ENCODE data around the gene PAQR3. TPM values are rescaled to one million over a fixed set of nuclear protein-coding genes. Genes with fewer than 3 reads are reported as not detected.
A peak's percentile ranks its signal among the peaks of the same experiment; 100 is the strongest.
"Not testable (repeated sequence)": the region's sequence is repeated elsewhere in the genome, so short reads cannot be mapped to it uniquely, and the experiment has no call there.

The PAQR3 gene
- total and polyA plus RNA-seq, 11 donors = 1.9 to 14.1 (median 8.5) TPM

DNA sequence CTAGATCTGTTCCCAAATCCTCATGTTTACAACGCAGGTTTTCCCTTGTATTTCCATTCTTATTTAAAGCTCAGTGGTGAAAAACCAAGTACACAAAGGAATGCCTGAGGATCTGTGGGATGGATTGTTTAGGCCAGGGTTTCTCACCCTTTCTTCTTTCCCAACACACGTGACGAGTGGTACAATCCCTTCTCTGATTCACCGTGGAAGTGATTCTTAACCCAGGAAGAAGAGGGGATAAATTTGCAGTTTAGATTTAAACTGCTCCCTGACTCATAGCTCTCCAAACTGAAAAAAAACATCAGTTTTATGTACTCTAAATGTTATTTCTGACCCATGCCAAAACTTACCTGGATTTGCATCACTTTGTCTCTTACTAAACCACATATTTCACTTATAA is 17.0 kb downstream of the PAQR3 start:
- no peaks in the 10 kb centered on the region for H3K27me3 ChIP-seq
- TF ChIP-seq POLR2A (IDR thresholded peaks at IDR 0.05) = no peak
- TF ChIP-seq, protein P1, sequence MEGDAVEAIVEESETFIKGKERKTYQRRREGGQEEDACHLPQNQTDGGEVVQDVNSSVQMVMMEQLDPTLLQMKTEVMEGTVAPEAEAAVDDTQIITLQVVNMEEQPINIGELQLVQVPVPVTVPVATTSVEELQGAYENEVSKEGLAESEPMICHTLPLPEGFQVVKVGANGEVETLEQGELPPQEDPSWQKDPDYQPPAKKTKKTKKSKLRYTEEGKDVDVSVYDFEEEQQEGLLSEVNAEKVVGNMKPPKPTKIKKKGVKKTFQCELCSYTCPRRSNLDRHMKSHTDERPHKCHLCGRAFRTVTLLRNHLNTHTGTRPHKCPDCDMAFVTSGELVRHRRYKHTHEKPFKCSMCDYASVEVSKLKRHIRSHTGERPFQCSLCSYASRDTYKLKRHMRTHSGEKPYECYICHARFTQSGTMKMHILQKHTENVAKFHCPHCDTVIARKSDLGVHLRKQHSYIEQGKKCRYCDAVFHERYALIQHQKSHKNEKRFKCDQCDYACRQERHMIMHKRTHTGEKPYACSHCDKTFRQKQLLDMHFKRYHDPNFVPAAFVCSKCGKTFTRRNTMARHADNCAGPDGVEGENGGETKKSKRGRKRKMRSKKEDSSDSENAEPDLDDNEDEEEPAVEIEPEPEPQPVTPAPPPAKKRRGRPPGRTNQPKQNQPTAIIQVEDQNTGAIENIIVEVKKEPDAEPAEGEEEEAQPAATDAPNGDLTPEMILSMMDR (IDR thresholded peaks at IDR 0.05) = no peak
- intact Hi-C loops (cut with DNase I) = no loop called here
- no peak overlapping the region for H3K27ac ChIP-seq
- peaks cover 0 to 45% (median 18%) of the 10 kb centered on the region in 9 donors for H3K36me3 ChIP-seq
- H3K4me3 ChIP-seq = no peak overlapping the region
- DNase-seq = no peak
- no peak for ATAC-seq
- WGBS, 4 donors = 91 to 95% (median 94%) methylated on average over 4 of the region's 4 CpGs
- peaks cover 0 to 8% (median 0%) of the 10 kb centered on the region in 12 donors for H3K4me1 ChIP-seq
- no peaks in the 10 kb centered on the region for H3K9me3 ChIP-seq

DNA sequence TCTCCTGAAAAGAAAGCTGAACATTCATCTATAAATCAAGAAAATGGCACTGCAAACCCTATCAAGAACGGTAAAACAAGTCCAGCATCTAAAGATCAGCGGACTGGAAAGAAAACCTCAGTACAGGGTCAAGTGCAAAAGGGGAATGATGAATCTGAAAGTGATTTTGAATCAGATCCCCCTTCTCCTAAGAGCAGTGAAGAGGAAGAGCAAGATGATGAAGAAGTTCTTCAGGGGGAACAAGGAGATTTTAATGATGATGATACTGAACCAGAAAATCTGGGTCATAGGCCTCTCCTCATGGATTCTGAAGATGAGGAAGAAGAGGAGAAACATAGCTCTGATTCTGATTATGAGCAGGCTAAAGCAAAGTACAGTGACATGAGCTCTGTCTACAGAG is 28.6 kb downstream of the PAQR3 start:
- no peak for TF ChIP-seq POLR2A (IDR thresholded peaks at IDR 0.05)
- TF ChIP-seq, protein P1 (IDR thresholded peaks at IDR 0.05) = no peak
- 90 to 99% (median 97%) methylated on average over 2 of the region's 2 CpGs for WGBS, 4 donors
- Histone ChIP-seq H3K27me3 (no peaks in the 10 kb centered on the region), H3K36me3 (peaks cover 0 to 56% (median 24%) of the 10 kb centered on the region in 9 donors), H3K4me3 (no peak overlapping the region), H3K9me3 (no peaks in the 10 kb centered on the region), H3K27ac (no peak overlapping the region), H3K4me1 (no peaks in the 10 kb centered on the region)
- DNase-seq = no peak
- intact Hi-C loops (cut with DNase I) = no loop called here
- peak in 1 of 4 donors; percentile 20 for ATAC-seq

DNA sequence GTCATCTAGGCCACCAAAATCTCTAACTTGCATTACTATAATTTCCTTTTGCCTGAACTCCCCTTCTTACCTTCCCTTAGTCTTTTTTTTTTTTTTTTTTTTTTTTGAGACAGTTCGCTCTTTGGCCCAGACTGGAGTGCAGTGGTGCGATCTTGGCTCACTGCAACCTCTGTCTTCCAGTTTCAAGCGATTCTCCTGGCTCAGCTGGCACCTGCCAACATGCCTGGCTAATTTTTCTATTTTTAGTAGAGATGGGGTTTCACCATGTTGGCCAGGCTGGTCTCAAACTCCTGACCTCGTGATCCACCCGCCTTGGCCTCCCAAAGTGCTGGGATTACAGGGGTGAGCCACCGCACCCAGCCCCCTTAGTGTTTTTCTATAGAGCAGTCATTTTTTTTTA is 30.3 kb downstream of the PAQR3 start:
- DNase-seq; H3K9me3 ChIP-seq; H3K4me1 ChIP-seq; H3K4me3 ChIP-seq; intact Hi-C loops (cut with DNase I); H3K27ac ChIP-seq; ATAC-seq; H3K27me3 ChIP-seq: not testable (repeated sequence)
- 87 to 91% (median 91%) methylated on average over 6 of the region's 6 CpGs for WGBS, 4 donors
- H3K36me3 ChIP-seq = peaks cover 0 to 40% (median 18%) of the 10 kb centered on the region in 9 donors

- no peak overlapping the region for H3K27ac ChIP-seq
- H3K9me3 ChIP-seq = no peaks in the 10 kb centered on the region
- ATAC-seq = no peak
- peaks cover 0 to 32% (median 18%) of the 10 kb centered on the region in 9 donors for H3K36me3 ChIP-seq
- TF ChIP-seq, protein P1 (IDR thresholded peaks at IDR 0.05) = no peak
- TF ChIP-seq POLR2A (IDR thresholded peaks at IDR 0.05) = no peak
- intact Hi-C loops (cut with DNase I) = no loop called here
- H3K4me1 ChIP-seq = no peaks in the 10 kb centered on the region
- 94 to 97% (median 96%) methylated on average over 6 of the region's 6 CpGs for WGBS, 4 donors
- no peak for DNase-seq
- H3K27me3 ChIP-seq = no peaks in the 10 kb centered on the region
- no peak overlapping the region for H3K4me3 ChIP-seq
Measured at GRCh38 chr4:78907638-78908037, 31.6 kb downstream of the PAQR3 start.

GRCh38 chr4:78904143-78904542 is 35.1 kb downstream of the PAQR3 start:
- ATAC-seq = no peak
- no peak for TF ChIP-seq POLR2A (IDR thresholded peaks at IDR 0.05)
- TF ChIP-seq, protein P1 (IDR thresholded peaks at IDR 0.05) = no peak
- no peaks in the 10 kb centered on the region for H3K9me3 ChIP-seq
- H3K4me1 ChIP-seq = no peaks in the 10 kb centered on the region
- no peaks in the 10 kb centered on the region for H3K27me3 ChIP-seq
- peaks cover 0 to 14% (median 0%) of the 10 kb centered on the region in 9 donors for H3K36me3 ChIP-seq
- WGBS, 4 donors = 55 to 68% (median 67%) methylated on average over 1 of the region's 1 CpG
- DNase-seq = no peak
- no peak overlapping the region for H3K4me3 ChIP-seq
- H3K27ac ChIP-seq = no peak overlapping the region
- intact Hi-C loops (cut with DNase I) = no loop called here

All from heart left ventricle (tissue), 16 donors.